Measurements from ENCODE around the gene DTD2.
A peak's percentile ranks its signal among the peaks of the same experiment; 100 is the strongest.

DTD2 gene

GRCh38 chr14:31419179-31419966 lies 37.9 kb downstream of the DTD2 start:
- H3K9ac ChIP-seq: no peak overlapping the region
- peaks cover 3% of the 10 kb centered on the region for H3K4me1 ChIP-seq

GRCh38 chr14:31418440-31418839 lies 38.9 kb downstream of the DTD2 start:
- no peaks in the 10 kb centered on the region for H3K36me3 ChIP-seq (ENCODE audit: control insufficient read depth, insufficient read depth, low read length)
- no peak overlapping the region for H3K4me2 ChIP-seq (ENCODE audit: low read length)
- no peak overlapping the region for H2AFZ ChIP-seq
- H3K9me3 ChIP-seq (ENCODE audit: control insufficient read depth, low read length): no peaks in the 10 kb centered on the region
- peaks cover 3% of the 10 kb centered on the region for H3K4me1 ChIP-seq
- no peaks in the 10 kb centered on the region for H3K27me3 ChIP-seq (ENCODE audit: control insufficient read depth, insufficient read depth, low read length)
- H3K4me3 ChIP-seq (ENCODE audit: low read depth, low read length): peak overlapping the region; percentile 4
- peaks cover 28% of the 10 kb centered on the region for H3K79me2 ChIP-seq
- no peak overlapping the region for H3K9ac ChIP-seq
- no peak for TF ChIP-seq CTCF (IDR thresholded peaks at IDR 0.05)
- H3K27ac ChIP-seq: peak overlapping the region; percentile 11

More at GRCh38 chr14:31419179-31419966, 37.9 kb downstream of the DTD2 start:
- no peak for TF ChIP-seq CTCF (IDR thresholded peaks at IDR 0.05)
- peaks cover 24% of the 10 kb centered on the region for H3K79me2 ChIP-seq
- H2AFZ ChIP-seq: peak overlapping the region; percentile 90
- H3K36me3 ChIP-seq (ENCODE audit: control insufficient read depth, insufficient read depth, low read length): no peaks in the 10 kb centered on the region
- H3K27me3 ChIP-seq (ENCODE audit: control insufficient read depth, insufficient read depth, low read length): no peaks in the 10 kb centered on the region
- H3K9me3 ChIP-seq (ENCODE audit: control insufficient read depth, low read length): no peaks in the 10 kb centered on the region
- H3K27ac ChIP-seq: peak overlapping the region; percentile 61
- peak overlapping the region; percentile 64 for H3K4me2 ChIP-seq (ENCODE audit: low read length)
- peak overlapping the region; percentile 94 for H3K4me3 ChIP-seq (ENCODE audit: low read depth, low read length)

GRCh38 chr14:31414190-31414833 lies 43.0 kb downstream of the DTD2 start:
- Histone ChIP-seq H3K9ac (no peak overlapping the region), H3K4me1 (peaks cover 18% of the 10 kb centered on the region), H3K36me3 (ENCODE audit: control insufficient read depth, insufficient read depth, low read length) (no peaks in the 10 kb centered on the region), H3K27ac (no peak overlapping the region), H3K27me3 (ENCODE audit: control insufficient read depth, insufficient read depth, low read length) (no peaks in the 10 kb centered on the region), H2AFZ (no peak overlapping the region), H3K79me2 (peaks cover 35% of the 10 kb centered on the region), H3K4me3 (ENCODE audit: low read depth, low read length) (no peak overlapping the region), H3K4me2 (ENCODE audit: low read length) (no peak overlapping the region), H3K9me3 (ENCODE audit: control insufficient read depth, low read length) (no peaks in the 10 kb centered on the region)
- TF ChIP-seq CTCF (IDR thresholded peaks at IDR 0.05): no peak

GRCh38 chr14:31411218-31411727 lies 46.0 kb downstream of the DTD2 start:
- TF ChIP-seq CTCF (IDR thresholded peaks at IDR 0.05): no peak
- H3K36me3 ChIP-seq (ENCODE audit: control insufficient read depth, insufficient read depth, low read length): no peaks in the 10 kb centered on the region
- H3K4me1 ChIP-seq: peaks cover 18% of the 10 kb centered on the region
- H3K9me3 ChIP-seq (ENCODE audit: control insufficient read depth, low read length): no peaks in the 10 kb centered on the region
- peaks cover 29% of the 10 kb centered on the region for H3K79me2 ChIP-seq
- no peak overlapping the region for H3K4me3 ChIP-seq (ENCODE audit: low read depth, low read length)
- H3K27ac ChIP-seq: no peak overlapping the region
- no peak overlapping the region for H3K9ac ChIP-seq
- no peaks in the 10 kb centered on the region for H3K27me3 ChIP-seq (ENCODE audit: control insufficient read depth, insufficient read depth, low read length)
- H3K4me2 ChIP-seq (ENCODE audit: low read length): no peak overlapping the region
- no peak overlapping the region for H2AFZ ChIP-seq

Data from parathyroid adenoma (tissue), 2 donors.